Astrocyte of the spinal cord (primary cell): ENCODE measurements around the gene PXDC1.

Source experiments
- DNase-seq: peaks from one replicate; pipeline ENCODE4 v3.0.0; 2011; ENCODE audit warnings: low read depth, low spot score
- H3K4me3 ChIP-seq: 2 replicates; pipeline ENCODE4 v1.5.1; 2011; ENCODE audit warnings: low read depth, mild to moderate bottlenecking, low read length, moderate library complexity
- in situ Hi-C: cut with HindIII; loops from 2 replicates; pipeline ENCODE4 v1.10.0; 2017; ENCODE audit warnings: low sequenced_read_pairs
- TF ChIP-seq, protein P1 (sequence below): IDR thresholded peaks from 2 replicates; pipeline ENCODE4 v1.5.1; 2012; ENCODE audit warnings: low read depth, mild to moderate bottlenecking, low read length, inconsistent platforms

PXDC1 gene

DNA sequence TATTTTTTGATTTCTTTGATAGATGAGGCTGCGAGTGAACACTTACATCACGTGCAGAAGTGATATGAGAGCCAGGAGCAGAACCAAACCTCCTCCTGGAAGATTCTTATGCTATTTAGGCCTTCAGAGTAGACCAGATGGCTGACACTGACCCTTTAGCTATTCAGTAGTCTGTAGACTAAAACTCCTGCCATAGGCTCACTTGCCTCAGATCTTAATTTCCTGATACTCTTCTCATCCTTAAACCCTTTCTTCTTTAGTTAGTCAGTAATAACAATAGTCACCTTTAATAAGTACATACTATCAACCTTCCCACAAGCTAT is 45.2 kb upstream of the PXDC1 start:
- in situ Hi-C loops, result no loop called here
- H3K4me3 ChIP-seq, result no peak overlapping the region
- no peak for DNase-seq
- TF ChIP-seq, protein P1, sequence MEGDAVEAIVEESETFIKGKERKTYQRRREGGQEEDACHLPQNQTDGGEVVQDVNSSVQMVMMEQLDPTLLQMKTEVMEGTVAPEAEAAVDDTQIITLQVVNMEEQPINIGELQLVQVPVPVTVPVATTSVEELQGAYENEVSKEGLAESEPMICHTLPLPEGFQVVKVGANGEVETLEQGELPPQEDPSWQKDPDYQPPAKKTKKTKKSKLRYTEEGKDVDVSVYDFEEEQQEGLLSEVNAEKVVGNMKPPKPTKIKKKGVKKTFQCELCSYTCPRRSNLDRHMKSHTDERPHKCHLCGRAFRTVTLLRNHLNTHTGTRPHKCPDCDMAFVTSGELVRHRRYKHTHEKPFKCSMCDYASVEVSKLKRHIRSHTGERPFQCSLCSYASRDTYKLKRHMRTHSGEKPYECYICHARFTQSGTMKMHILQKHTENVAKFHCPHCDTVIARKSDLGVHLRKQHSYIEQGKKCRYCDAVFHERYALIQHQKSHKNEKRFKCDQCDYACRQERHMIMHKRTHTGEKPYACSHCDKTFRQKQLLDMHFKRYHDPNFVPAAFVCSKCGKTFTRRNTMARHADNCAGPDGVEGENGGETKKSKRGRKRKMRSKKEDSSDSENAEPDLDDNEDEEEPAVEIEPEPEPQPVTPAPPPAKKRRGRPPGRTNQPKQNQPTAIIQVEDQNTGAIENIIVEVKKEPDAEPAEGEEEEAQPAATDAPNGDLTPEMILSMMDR, result no peak

DNA sequence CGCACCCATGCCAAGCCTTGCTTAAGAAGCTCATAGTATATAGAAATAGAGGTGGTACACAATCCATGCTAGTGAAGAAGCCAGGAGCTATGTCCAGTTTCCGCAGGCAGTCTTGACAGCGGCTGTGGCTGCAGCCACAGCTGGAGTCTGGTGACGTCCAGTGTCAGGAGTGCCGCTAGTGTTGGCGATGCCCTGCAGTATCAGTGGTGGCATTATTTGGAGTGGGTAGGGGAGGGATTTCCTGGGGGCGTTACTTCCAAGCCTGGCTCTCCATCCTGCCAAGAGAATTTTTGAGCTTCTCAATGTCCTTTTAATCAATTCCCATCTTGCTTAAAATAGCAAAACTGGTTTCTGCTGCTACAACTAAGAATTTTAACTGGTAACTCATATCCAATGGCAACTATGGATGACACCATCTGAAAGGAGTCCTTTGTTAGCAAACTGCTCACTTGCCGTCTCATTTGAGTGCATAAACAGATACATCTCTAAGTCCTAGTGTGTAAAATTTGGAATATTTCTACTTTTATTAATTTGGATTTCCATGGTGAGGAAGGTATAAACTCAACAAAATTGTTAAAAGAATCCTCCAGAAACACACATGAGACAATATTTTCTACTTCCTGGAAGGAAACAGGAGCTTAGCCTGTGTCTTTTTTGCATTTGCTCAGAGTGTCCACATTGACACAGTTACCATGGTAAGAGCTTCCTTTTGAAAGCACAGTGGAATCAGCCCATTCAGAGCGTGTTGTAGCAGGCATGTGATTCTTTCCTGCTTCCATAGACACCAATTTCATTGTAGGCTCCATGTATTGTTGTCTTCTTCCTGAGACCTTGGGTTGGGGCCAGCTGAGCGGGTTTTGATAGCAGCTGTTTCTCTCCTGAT is 44.6 kb upstream of the PXDC1 start:
- no peak for DNase-seq
- TF ChIP-seq, protein P1, result no peak
- H3K4me3 ChIP-seq, result no peak overlapping the region
- in situ Hi-C loops, result no loop called here

DNA sequence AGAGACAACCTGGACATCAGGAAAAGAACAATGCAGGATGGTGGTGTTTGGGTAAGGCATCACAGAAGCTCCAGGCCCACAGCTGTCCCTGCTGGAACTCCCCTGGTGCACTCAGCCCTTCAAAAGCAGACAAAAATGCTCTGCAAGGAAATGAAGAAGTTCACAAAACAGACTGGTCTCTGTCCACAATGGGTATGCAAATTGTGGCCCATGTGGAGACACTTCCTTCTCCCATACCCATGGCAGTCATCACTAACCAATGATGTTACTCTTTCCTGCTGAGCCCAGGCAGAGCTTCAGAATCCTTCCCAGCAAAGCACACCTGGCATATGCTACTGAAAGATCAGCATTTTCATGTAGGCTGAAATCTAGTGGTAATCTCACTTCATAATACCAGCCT is 42.6 kb upstream of the PXDC1 start:
- in situ Hi-C loops, result no loop called here
- DNase-seq, result no peak
- TF ChIP-seq, protein P1, result no peak
- H3K4me3 ChIP-seq, result no peak overlapping the region

DNA sequence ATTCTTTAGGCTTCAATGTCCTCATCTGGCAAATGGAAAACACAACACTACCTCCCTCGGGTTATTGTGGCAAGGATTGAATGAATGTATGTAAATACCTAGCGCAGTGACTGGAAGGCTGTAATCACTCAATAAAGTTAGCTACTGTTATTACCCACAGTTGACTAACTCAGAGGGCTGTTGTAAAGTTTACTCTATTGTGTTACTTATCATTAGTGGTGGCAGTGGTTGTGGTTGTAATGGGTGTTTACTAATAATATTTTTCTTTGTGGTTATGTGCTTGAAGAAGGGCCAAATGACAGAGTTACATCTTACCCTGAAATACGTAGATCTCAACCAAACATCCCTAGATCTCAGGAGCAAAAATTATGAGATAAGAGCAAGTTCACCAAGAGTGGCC is 42.0 kb upstream of the PXDC1 start:
- in situ Hi-C loops, result no loop called here
- no peak overlapping the region for H3K4me3 ChIP-seq
- TF ChIP-seq, protein P1, result no peak
- DNase-seq, result no peak

DNA sequence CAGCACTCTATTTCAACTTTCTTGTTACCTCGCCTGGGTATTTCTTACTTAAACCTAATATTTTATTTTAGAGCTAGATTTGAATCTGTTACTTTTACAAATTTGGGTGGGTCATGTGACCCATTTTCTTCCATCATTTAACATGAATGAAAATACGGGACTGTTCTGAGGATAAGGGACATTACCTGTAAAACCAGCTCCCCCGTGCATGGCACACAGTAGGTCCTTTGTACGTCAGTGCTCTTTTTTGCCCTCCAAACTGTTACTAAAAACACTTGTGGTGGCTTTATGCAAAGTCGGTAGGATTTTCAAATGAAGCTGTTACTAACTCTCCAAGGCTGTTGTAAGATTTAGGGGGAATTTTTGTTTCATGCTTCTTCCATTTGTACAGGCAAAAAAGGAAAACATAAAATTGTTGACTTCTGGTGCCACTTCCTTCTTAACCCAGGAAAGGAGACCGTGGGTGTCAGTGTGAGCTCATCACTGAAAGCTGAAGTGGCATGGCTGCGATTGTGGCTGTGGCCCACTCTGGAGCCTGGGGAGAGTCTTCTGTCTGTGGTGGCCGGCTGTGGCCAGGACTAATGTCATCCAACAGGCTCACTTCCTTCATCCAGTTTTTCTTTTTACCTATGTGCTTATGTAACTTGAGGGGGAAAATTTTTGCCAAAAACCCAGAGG is 40.2 kb upstream of the PXDC1 start:
- no peak for DNase-seq
- in situ Hi-C loops, result no loop called here
- TF ChIP-seq, protein P1, result no peak
- H3K4me3 ChIP-seq, result no peak overlapping the region

DNA sequence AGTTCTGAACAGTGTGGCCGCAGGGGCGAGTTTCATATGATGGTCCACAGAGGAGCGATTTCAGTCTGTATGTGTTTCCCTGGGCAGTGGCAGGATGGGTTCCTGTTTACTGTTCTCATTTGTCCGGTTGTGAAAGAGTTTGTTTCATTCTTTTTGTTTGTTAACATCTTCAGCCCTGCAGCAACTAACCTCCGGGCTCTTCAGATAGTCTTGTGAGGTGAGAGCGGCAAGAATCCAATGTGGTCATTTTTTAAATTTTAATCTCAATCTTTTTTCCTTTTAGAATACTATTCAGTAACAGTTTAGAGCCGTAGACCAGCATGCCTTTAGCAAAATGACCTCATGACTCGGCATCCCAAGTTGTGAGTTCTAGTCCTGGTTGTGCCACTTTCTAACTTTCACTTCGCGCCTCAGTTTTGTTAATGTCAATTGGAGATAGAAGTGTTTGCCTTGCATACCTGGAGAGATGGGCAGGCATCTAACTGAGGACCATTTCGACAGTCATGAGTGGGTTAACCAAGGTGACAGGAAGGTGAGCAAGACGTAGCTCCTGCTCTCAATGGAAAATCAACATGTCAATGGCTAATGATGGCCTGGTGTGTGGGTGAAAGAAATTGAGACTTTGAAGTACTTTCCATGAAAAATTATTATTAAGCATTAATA is 38.5 kb upstream of the PXDC1 start:
- H3K4me3 ChIP-seq, result no peak overlapping the region
- in situ Hi-C loops, result no loop called here
- no peak for DNase-seq
- TF ChIP-seq, protein P1, result no peak
